GM20000 (cell line): Measurements from ENCODE around the gene MCF2L.

Experiments used
- DNase-seq: peaks from one replicate; pipeline ENCODE4 v3.0.0; 2012; ENCODE audit warnings: low spot score
- CTCF ChIP-seq: IDR thresholded peaks from 2 replicates; pipeline ENCODE4 v1.5.1; 2012; ENCODE audit warnings: mild to moderate bottlenecking, control low read depth; ENCODE audit errors: extremely low read depth, missing control alignments

Gene MCF2L

DNA sequence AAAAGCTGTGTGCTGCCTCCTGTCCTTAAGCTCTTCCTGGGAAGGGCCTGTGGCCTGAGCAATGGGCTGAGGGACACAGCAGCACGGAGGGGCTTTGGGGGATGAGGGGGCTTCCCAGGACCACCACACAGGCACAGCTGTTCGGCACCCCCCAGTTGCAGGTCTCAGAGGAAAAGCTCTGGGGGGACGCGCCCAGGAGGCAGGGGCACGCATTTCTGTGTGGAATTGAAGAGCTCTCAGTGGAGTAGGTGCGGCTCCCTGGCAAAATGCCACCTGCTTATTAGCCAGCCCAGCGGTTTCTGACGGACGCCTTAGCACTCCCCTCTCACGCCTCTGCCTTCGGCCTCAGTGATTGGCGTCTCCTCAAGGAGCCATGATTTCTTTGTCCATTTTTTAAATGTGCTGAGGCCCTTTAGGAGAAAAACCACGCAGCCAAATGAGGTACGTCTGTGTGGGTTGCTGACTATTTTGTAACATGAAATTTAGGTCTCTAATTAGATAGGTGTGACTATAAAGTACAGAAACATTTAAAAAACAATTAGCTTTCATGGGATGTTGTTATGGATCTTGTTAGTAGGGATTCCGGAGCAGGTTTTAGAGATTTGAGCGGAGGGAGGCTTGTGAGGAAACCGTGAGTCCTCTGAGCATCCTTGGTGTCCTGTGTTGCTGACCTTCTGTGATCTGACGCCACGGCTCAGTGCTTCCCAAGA is 4.0 kb downstream of the MCF2L start:
- no peak for TF ChIP-seq CTCF
- DNase-seq = no peak

- no peak for TF ChIP-seq CTCF
- no peak for DNase-seq
Measured at GRCh38 chr13:112973577-112973951, 4.5 kb downstream of the MCF2L start.

- DNase-seq = no peak
- TF ChIP-seq CTCF = no peak
Measured at GRCh38 chr13:112974125-112974524, 5.1 kb downstream of the MCF2L start.

- DNase-seq = no peak
- TF ChIP-seq CTCF = no peak
Measured at GRCh38 chr13:112974671-112975070, 5.7 kb downstream of the MCF2L start.

DNA sequence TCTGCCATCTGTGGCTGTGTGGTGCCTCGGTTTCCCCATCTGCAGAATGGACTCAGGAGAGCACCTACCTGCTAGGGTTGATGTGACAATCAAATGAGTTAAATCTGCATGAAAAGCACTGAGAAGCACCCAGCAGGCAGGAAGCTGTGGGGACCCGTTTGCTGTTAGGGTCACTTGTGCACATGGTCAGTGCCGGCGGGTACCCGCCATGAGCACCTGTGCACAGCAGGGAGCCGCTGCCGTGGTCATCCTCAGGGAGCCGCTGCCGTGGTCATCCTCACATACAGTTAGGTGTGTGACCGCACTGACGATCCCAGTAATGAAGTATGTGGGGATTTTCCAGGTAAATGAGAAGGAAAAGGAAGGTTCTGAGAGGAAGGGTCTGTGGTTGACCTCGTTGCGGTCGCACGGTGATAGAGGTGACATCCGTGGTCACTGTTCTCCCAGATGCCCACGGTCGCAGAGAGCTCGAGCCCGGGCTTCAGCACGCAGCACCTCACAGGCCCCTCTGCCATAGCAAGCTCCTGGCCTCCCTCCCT is 6.5 kb downstream of the MCF2L start:
- TF ChIP-seq CTCF = no peak
- DNase-seq = no peak

- no peak for TF ChIP-seq CTCF
- no peak for DNase-seq
Measured at GRCh38 chr13:112976526-112976925, 7.5 kb downstream of the MCF2L start.

DNA sequence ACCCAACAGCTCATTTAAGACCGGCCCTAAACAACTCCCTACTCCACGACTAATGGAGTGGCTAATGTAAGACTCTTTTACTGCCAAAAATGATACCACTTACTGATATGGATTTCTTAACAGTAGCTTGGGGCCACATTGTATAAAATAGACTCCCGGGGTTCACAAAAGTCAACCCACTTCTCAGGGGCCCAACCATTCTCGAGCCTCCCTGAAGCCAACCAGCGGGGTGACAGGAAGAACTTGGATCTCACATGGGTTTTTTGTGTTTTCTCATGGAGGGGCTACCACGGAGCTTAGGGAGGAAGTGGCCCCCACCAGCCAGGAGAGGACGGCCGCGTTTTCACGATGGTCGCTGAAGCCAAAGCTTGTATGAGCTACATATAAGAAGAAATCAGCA is 8.1 kb downstream of the MCF2L start:
- TF ChIP-seq CTCF = no peak
- DNase-seq = no peak
